ENCODE measurements around the gene SEC14L2. TPM values are rescaled to one million over a fixed set of nuclear protein-coding genes. Genes with fewer than 3 reads are reported as not detected.

Gene SEC14L2
- total and polyA plus RNA-seq, 2 experiments from 2014 or later: 2.5 to 4.2 TPM

GRCh38 chr22:30357650-30358215 lies 39.1 kb upstream of the SEC14L2 start:
- H3K27me3 Mint-ChIP-seq (ENCODE audit: insufficient read depth, low read depth, poor library complexity): peaks cover 8% of the 10 kb centered on the region
- peaks cover 30% of the 10 kb centered on the region for H3K4me1 Mint-ChIP-seq
- Histone ChIP-seq H3K4me2 (peak overlapping the region; percentile 90), H3K27me3 (ENCODE audit: insufficient read depth) (no peaks in the 10 kb centered on the region), H3K27ac (ENCODE audit: low read depth) (peak overlapping the region; percentile 90), H3K4me1 (ENCODE audit: insufficient read depth) (peaks cover 24% of the 10 kb centered on the region; the same call in 1 of the 2 replicates), H3K9me2 (ENCODE audit: insufficient read depth) (no peaks in the 10 kb centered on the region), H3K36me3 (ENCODE audit: insufficient read depth) (peaks cover 6% of the 10 kb centered on the region; the same call in 1 of the 2 replicates), H3K79me2 (replicated peaks; ENCODE audit: insufficient read depth) (peaks cover 39% of the 10 kb centered on the region), H3K4me3 (peak overlapping the region; percentile 96), H3F3A (replicated peaks; ENCODE audit: low read depth) (0 out of 2 replicates have a peak, but pooled peaks cover 13% of the 10 kb centered on the region), H4K20me1 (replicated peaks; ENCODE audit: insufficient read depth) (peaks cover 27% of the 10 kb centered on the region), H2AFZ (peak overlapping the region; percentile 91)
- H3K27ac Mint-ChIP-seq: peak overlapping the region; percentile 89
- ATAC-seq (no peak), DNase-seq (ENCODE audit: low spot score) (peak; percentile 49)
- peak overlapping the region; percentile 98 for H3K4me3 Mint-ChIP-seq
- no peaks in the 10 kb centered on the region for H3K9me3 Mint-ChIP-seq
- peaks cover 14% of the 10 kb centered on the region for H3K36me3 Mint-ChIP-seq (ENCODE audit: low read depth)
- TF ChIP-seq JUNB (IDR thresholded peaks at IDR 0.05; ENCODE audit: unreplicated experiment) (no peak), EZH2 (IDR thresholded peaks at IDR 0.05; ENCODE audit: low read depth, unreplicated experiment) (no peak), REST (IDR thresholded peaks at IDR 0.05; ENCODE audit: unreplicated experiment) (no peak), NANOG (IDR thresholded peaks at IDR 0.05; ENCODE audit: borderline replicate concordance) (no peak), ZNF331 (CRISPR knock-in tag; IDR thresholded peaks at IDR 0.05; ENCODE audit: low read depth) (no peak), EZH2phosphoT487 (IDR thresholded peaks at IDR 0.05; ENCODE audit: unreplicated experiment) (no peak), STAT1 (IDR thresholded peaks at IDR 0.05; ENCODE audit: unreplicated experiment) (no peak), ZNF462 (CRISPR knock-in tag; IDR thresholded peaks at IDR 0.05) (no peak), ETS1 (IDR thresholded peaks at IDR 0.05) (no peak)
